ENCODE data around the gene DISC1. TPM values are rescaled to one million over a fixed set of nuclear protein-coding genes. Genes with fewer than 3 reads are reported as not detected.

Gene DISC1
- polyA plus RNA-seq, 1 of the 3 experiments (the other 2 are of a cell fraction): 1.7 TPM

- POLR2A ChIA-PET: no interaction called here
- Histone ChIP-seq H3K27ac (ENCODE audit: low read depth in 2 of 2, low read length in 1 of 2) (no peak overlapping the region), H3K79me2 (ENCODE audit: insufficient read depth) (no peaks in the 10 kb centered on the region), H3K9ac (no peak overlapping the region), H3K4me3 (ENCODE audit: low read depth in 2 of 2, low read length in 1 of 2) (no peak overlapping the region), H3K27me3 (ENCODE audit: insufficient read depth) (no peaks in the 10 kb centered on the region), H3F3A (replicated peaks; ENCODE audit: insufficient read depth) (no peaks in the 10 kb centered on the region), H4K20me1 (ENCODE audit: insufficient read depth) (no peaks in the 10 kb centered on the region), H2AFZ (ENCODE audit: low read depth) (no peak overlapping the region), H3K9me2 (no peaks in the 10 kb centered on the region), H3K36me3 (replicated peaks in 1 of 2; ENCODE audit: control insufficient read depth in 1 of 2, insufficient read depth in 2 of 2, low read length in 1 of 2) (no peaks in the 10 kb centered on the region), H3K4me1 (ENCODE audit: control insufficient read depth in 1 of 2, insufficient read depth in 2 of 2, low read depth in 1 of 2, low read length in 1 of 2) (peaks cover 0 to 8% of the 10 kb centered on the region in 2 experiments; a peak in 2 of 4 replicates), H3K9me3 (no peaks in the 10 kb centered on the region), H3K4me2 (no peak overlapping the region)
- no peak for TF ChIP-seq USF2 (IDR thresholded peaks at IDR 0.05; ENCODE audit: borderline replicate concordance, low read depth, low read length)
- no peak for TF ChIP-seq TEAD4 (IDR thresholded peaks at IDR 0.05; ENCODE audit: borderline replicate concordance, insufficient read depth)
- no peak for TF ChIP-seq MXI1 (IDR thresholded peaks at IDR 0.05; ENCODE audit: low read depth, low read length)
- TF ChIP-seq USF1 (IDR thresholded peaks at IDR 0.05; ENCODE audit: borderline replicate concordance, low read depth): no peak
- no peak for TF ChIP-seq GABPA (IDR thresholded peaks at IDR 0.05; ENCODE audit: low read depth)
- TF ChIP-seq YY1 (IDR thresholded peaks at IDR 0.05; ENCODE audit: low read depth): no peak
- TF ChIP-seq NRF1 (IDR thresholded peaks at IDR 0.05; ENCODE audit: low read depth, low read length): no peak
- TF ChIP-seq SMC3 (IDR thresholded peaks at IDR 0.05; ENCODE audit: low read depth, low read length): no peak
- no peak for TF ChIP-seq RXRA (IDR thresholded peaks at IDR 0.05; ENCODE audit: borderline replicate concordance, low read depth)
- TF ChIP-seq, protein P1, sequence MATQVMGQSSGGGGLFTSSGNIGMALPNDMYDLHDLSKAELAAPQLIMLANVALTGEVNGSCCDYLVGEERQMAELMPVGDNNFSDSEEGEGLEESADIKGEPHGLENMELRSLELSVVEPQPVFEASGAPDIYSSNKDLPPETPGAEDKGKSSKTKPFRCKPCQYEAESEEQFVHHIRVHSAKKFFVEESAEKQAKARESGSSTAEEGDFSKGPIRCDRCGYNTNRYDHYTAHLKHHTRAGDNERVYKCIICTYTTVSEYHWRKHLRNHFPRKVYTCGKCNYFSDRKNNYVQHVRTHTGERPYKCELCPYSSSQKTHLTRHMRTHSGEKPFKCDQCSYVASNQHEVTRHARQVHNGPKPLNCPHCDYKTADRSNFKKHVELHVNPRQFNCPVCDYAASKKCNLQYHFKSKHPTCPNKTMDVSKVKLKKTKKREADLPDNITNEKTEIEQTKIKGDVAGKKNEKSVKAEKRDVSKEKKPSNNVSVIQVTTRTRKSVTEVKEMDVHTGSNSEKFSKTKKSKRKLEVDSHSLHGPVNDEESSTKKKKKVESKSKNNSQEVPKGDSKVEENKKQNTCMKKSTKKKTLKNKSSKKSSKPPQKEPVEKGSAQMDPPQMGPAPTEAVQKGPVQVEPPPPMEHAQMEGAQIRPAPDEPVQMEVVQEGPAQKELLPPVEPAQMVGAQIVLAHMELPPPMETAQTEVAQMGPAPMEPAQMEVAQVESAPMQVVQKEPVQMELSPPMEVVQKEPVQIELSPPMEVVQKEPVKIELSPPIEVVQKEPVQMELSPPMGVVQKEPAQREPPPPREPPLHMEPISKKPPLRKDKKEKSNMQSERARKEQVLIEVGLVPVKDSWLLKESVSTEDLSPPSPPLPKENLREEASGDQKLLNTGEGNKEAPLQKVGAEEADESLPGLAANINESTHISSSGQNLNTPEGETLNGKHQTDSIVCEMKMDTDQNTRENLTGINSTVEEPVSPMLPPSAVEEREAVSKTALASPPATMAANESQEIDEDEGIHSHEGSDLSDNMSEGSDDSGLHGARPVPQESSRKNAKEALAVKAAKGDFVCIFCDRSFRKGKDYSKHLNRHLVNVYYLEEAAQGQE (IDR thresholded peaks at IDR 0.05; ENCODE audit: low read depth, low read length): no peak
- TF ChIP-seq, protein P2, sequence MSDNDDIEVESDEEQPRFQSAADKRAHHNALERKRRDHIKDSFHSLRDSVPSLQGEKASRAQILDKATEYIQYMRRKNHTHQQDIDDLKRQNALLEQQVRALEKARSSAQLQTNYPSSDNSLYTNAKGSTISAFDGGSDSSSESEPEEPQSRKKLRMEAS (IDR thresholded peaks at IDR 0.05; ENCODE audit: low read depth): no peak
- TF ChIP-seq RAD21 (IDR thresholded peaks at IDR 0.05; ENCODE audit: low read length): no peak
- no peak for DNase-seq
- CTCF ChIA-PET: interaction anchor here (0.9 to 1.0 kb wide), 2 partner anchors 10 to 39 kb away, joined by 3 read pairs; no protein-coding TSS in a partner anchor
- WGBS (ENCODE audit: low lambda C conversion rate): 88% methylated on average over 2 of the region's 2 CpGs
These were observed 344.1 kb downstream of the DISC1 start for GRCh38 chr1:231970684-231971083.

Data from SK-N-SH (cell line).